ENCODE data around the gene DLGAP1.

Gene DLGAP1

GRCh38 chr18:4004183-4004829 lies 450.8 kb downstream of the DLGAP1 start:
- no peak for DNase-seq (ENCODE audit: low spot score)

- DNase-seq (ENCODE audit: low spot score) = peak; percentile 44
These were observed 456.3 kb downstream of the DLGAP1 start for GRCh38 chr18:3998698-3999333.

DNA sequence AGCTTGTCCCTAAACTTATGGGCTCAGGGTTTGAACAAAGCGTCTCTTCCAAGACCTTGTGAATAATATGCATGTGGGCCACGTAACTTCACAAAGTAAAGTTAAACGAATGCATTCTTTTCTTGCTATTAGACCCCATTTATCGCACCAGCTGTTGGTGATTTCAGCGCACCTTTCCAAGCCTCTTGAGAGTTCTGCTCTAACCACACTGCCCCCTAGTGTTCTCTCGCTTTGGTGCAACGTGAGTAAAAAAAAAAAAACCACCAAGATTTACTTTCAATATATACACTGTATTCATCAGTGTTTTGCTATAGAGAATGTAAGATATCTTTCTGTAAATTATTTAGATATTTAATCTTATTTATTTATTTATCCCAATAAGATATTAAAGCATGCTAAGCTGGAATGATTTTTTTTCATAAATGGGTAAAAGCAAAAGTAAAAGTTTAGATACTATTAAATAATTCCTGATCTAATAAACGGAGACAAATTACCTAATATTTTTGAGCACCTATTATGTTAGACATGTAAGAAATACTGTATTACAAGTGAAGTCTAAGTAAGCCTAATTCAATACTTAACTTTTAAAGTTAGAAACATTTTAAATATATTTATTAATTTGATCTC lies 459.5 kb downstream of the DLGAP1 start:
- peak; percentile 69 for DNase-seq (ENCODE audit: low spot score)

GRCh38 chr18:3993941-3994687 lies 461.0 kb downstream of the DLGAP1 start:
- no peak for DNase-seq (ENCODE audit: low spot score)

DNA sequence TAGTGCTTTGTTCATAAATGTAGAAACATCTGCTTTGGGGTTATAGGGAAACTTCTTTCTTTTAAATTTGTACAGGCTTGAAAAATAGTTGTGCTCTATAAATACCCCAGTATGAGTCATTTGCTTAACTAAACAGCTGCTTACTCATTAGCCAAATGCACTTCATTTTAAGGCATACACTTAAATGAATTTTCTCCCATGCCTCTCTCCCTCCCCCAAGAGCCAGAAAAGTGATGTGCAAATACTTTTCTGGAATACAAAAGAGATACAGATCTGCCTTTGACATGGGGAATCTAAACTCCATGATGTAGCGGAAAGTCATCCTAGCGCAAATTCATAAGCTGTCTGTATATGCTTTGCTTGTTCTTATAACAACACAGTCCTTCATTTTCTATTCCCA lies 469.4 kb downstream of the DLGAP1 start:
- no peak for DNase-seq (ENCODE audit: low spot score)

DNA sequence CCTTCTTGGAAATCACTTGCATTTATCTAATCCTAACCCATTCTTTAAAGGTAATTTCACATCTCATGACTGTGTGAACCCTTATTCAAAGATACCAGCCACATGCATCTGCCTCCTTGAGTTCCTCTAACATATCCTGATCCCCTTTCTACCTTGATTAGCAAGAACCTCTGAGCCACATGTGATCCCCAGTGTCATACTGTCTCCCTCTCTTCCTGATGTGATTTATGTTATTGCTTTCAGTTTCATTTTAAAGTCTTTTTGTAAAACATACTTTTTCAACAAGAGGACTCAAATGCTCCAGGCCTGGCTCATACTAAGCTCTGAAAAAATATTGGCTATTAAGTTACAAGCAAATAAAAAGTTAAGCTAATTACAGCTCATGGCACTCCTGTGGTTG lies 470.1 kb downstream of the DLGAP1 start:
- no peak for DNase-seq (ENCODE audit: low spot score)

DNA sequence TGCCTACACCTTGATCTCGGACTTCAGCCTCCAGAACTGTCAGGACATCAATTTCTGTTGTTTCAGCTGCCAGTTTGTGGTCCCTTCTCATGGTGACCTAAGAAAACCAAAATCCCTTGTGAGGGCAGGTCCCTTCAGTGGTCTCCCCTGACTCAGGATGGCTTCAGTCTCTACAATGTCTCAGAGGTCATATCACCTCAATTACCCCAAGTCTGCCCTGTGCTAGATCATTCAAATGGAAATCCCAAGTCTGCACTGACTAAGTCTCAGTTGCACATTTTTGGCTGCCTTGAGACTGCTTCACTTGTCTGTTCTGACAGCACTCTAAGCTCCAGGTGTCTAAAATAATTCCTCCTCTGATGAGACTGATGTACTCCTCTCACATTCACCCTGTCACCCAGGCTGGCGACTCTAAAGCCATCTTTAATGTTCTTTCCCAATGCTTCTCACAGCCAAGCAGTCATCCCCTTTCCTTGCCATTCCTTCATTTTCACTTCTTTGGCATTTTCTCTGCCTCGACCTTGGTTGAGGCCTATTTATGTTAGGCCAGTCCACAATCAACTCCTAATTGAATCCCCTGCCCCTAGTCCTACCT lies 470.8 kb downstream of the DLGAP1 start:
- DNase-seq (ENCODE audit: low spot score) = no peak

- no peak for DNase-seq (ENCODE audit: low spot score)
These were observed 471.6 kb downstream of the DLGAP1 start for GRCh38 chr18:3983351-3983969.

- no peak for DNase-seq (ENCODE audit: low spot score)
These were observed 472.6 kb downstream of the DLGAP1 start for GRCh38 chr18:3982541-3982940.

- DNase-seq (ENCODE audit: low spot score) = no peak
These were observed 476.1 kb downstream of the DLGAP1 start for GRCh38 chr18:3979024-3979423.

DNA sequence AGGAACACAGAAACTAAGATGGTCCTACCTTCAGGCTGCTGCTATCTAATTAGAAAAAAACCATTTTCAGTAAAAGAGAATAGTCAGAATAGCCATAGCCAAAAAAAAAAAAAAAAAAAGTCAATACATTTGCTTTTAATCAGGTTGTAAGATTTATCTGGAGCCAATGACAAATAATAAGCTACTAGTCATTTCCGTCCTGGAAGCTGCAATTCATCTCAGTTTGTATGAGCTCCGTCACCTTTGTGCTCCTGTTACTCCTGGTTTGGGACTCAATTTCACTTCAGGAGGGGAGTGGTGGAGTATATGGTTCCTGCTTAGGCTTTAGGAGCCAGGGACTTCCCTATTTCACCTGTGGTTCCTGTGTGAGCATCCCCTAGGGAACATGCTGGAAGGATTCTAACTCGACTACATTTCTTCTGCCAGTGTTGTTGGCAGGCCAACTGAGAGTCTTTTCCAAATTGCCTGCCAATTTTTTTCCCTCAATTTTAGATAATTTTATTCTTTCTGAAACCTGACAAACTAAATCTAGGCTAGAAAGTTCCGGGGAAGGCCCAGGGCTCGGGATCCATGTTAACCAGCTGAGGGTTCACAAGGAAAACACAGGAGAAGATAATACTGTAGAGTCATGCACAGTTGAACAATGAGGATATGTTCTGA lies 481.8 kb downstream of the DLGAP1 start:
- no peak for DNase-seq (ENCODE audit: low spot score)

GRCh38 chr18:3972291-3972930 lies 482.7 kb downstream of the DLGAP1 start:
- DNase-seq (ENCODE audit: low spot score) = no peak

DNA sequence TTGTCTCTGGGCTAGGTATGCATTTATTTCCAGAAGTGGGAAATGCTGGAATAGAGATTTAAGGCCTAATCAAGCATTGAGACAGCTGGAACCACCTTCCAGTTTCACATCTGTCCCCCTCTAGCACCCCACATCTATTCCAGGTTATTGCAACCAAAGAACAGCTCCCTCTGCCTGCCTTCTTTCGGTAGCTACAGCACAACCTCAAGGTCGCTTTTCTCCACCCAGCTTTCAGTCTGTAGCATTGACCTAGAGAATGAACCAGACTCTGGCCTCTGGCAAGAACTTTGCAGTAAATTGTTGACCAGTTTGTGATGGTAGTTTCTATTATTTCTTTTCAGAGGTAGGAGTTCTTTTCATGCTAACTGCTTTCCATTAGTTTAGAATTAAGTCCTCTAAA lies 484.2 kb downstream of the DLGAP1 start:
- DNase-seq (ENCODE audit: low spot score) = no peak

DNA sequence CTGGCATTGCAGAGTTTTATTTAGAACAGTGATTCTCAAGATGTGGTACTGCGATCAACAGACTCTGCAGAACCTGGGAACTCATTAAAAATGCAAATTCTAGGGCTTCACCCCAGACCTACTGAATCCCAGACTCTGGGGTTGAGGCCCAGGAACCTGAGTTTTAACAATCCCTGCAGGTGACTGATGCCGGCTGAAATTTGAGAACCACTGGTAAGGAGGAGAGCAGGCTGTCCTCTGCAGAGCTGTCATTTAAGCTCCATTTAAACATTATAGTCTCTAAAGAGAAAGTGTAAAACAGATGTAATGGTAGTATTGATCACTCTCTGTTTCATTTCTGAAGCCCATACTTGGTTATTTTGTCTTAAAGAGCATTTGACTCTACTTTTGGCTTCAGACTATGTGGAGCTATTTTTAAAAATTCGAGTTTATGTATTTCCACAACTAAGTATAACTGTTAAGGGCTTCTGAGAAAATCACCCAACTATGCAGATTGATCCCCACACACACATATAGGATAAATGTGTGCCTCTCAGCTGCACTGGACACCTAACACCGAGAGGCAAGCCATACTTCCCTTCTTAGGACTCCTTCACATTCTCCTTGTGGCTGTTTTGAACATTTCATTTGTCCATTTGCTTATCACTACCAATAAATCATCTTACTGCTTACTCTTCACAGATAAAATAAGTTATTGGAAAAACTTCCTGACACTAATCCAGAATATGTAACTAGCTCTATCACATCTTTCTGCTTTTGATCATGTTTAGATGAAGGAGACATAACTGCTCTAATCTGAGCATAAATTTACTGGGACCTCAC lies 487.5 kb downstream of the DLGAP1 start:
- no peak for DNase-seq (ENCODE audit: low spot score)

GRCh38 chr18:3966642-3967358 lies 488.3 kb downstream of the DLGAP1 start:
- peak; percentile 9 for DNase-seq (ENCODE audit: low spot score)

GRCh38 chr18:3966246-3966641 lies 488.9 kb downstream of the DLGAP1 start:
- DNase-seq (ENCODE audit: low spot score) = no peak

GRCh38 chr18:3960977-3961376 lies 494.1 kb downstream of the DLGAP1 start:
- no peak for DNase-seq (ENCODE audit: low spot score)

DNA sequence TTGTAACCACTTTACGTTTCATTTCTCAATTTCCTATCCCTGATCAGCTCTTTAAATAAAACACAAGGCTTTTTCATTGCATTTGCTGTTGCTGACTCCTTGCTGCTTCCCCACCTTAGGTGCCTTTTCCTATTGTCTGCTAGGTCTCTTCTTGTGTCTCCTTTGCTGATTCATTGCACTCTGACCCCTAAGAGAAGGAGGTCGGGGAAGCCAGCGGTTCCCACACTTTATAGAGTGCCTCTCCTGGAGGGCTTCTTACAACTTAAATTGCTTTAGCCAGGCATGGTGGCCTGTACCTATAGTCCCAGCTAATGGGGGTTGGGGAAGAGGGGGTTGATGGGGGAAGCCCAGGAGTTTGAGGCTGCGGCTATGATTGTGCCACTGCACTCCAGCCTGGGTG lies 495.0 kb downstream of the DLGAP1 start:
- DNase-seq (ENCODE audit: low spot score) = no peak

DNA sequence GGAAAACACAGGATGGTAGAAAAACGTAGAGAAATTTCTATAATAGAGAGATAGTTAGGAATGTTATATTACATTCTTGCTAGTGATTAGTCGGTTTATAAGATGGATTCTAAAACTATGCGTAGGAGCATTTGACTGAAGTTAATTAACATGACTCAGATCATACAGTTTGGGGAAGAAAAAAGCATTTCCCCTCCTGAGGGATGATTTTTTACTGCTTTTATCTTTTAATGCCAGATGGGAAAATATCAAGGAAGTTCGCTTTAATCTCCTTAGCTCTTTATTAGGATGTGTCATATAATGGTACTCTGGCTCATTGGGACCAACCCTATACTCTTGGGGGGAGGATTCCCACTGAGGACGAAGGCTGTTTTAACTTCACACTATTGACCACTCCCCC lies 503.1 kb downstream of the DLGAP1 start:
- DNase-seq (ENCODE audit: low spot score) = no peak
